ENCODE results near the gene HSP90B1.

The HSP90B1 gene

GRCh38 chr12:103928682-103929045, 1.5 kb upstream of the HSP90B1 start:
- peak overlapping the region; percentile 63 for H3K4me3 ChIP-seq (ENCODE audit: low read depth, low read length)
- no peak for TF ChIP-seq CTCF (IDR thresholded peaks at IDR 0.05; ENCODE audit: low read depth, low read length, missing control alignments)
- peak; percentile 79 for DNase-seq (ENCODE audit: low read depth)

- peak overlapping the region; percentile 63 for H3K4me3 ChIP-seq (ENCODE audit: low read depth, low read length)
- TF ChIP-seq CTCF (IDR thresholded peaks at IDR 0.05; ENCODE audit: low read depth, low read length, missing control alignments): no peak
- DNase-seq (ENCODE audit: low read depth): peak; percentile 87
These were observed 995 bp upstream of the HSP90B1 start for GRCh38 chr12:103929046-103929783.

GRCh38 chr12:103929784-103930033, 501 bp upstream of the HSP90B1 start:
- no peak for TF ChIP-seq CTCF (IDR thresholded peaks at IDR 0.05; ENCODE audit: low read depth, low read length, missing control alignments)
- peak overlapping the region; percentile 63 for H3K4me3 ChIP-seq (ENCODE audit: low read depth, low read length)
- DNase-seq (ENCODE audit: low read depth): no peak

GRCh38 chr12:103930787-103931735, 851 bp downstream of the HSP90B1 start:
- peak overlapping the region; percentile 85 for H3K4me3 ChIP-seq (ENCODE audit: low read depth, low read length)
- TF ChIP-seq CTCF (IDR thresholded peaks at IDR 0.05; ENCODE audit: low read depth, low read length, missing control alignments): no peak
- DNase-seq (ENCODE audit: low read depth): peak; percentile 54

GRCh38 chr12:103933237-103933636, 3.0 kb downstream of the HSP90B1 start:
- no peak for TF ChIP-seq CTCF (IDR thresholded peaks at IDR 0.05; ENCODE audit: low read depth, low read length, missing control alignments)
- DNase-seq (ENCODE audit: low read depth): no peak
- peak overlapping the region; percentile 85 for H3K4me3 ChIP-seq (ENCODE audit: low read depth, low read length)

- H3K4me3 ChIP-seq (ENCODE audit: low read depth, low read length): no peak overlapping the region; the same call in 1 of the 2 replicates
- no peak for DNase-seq (ENCODE audit: low read depth)
- TF ChIP-seq CTCF (IDR thresholded peaks at IDR 0.05; ENCODE audit: low read depth, low read length, missing control alignments): no peak
These were observed 6.5 kb downstream of the HSP90B1 start for GRCh38 chr12:103936679-103937078.

All from GM12864 (cell line).